AG04450 (cell line): ENCODE measurements around the gene CCBE1. TPM values are rescaled to one million over a fixed set of nuclear protein-coding genes. Genes with fewer than 3 reads are reported as not detected.

Experiments
- CTCF ChIA-PET: fragments of 300-600, 350-600 bp; formaldehyde crosslinking; extraction: SDS; loops from one replicate; lab custom pipeline; 2022; ENCODE audit warnings: antibody characterized with exemption, inconsistent platforms; lab: Charles Lee
- POLR2A ChIA-PET: fragments of 350-600 bp; formaldehyde crosslinking; extraction: SDS; loops from one replicate; lab custom pipeline; 2021; ENCODE audit warnings: antibody characterized with exemption, inconsistent platforms; lab: Yijun Ruan, JAX
- DNase-seq: peaks from one replicate; pipeline ENCODE4 v3.0.0-alpha.2; 2011; ENCODE audit warnings: low read depth, low spot score
- H3K27ac ChIP-seq: one replicate; pipeline ENCODE4 v1.5.1; 2012; ENCODE audit warnings: low read depth, low read length, control low read depth
- H3K27me3 ChIP-seq: one replicate; pipeline ENCODE4 v1.6.0; 2012; ENCODE audit warnings: low read length; ENCODE audit not compliant: control insufficient read depth, insufficient read depth
- H3K4me3 ChIP-seq: 2 replicates; pipeline ENCODE4 v1.5.1; 2011; ENCODE audit warnings: mild to moderate bottlenecking, low read depth, low read length, control low read depth
- H3K9me3 ChIP-seq: 2 replicates; pipeline ENCODE4 v1.5.1; 2012; ENCODE audit warnings: low read length; ENCODE audit not compliant: control insufficient read depth, insufficient read depth
- CTCF ChIP-seq: IDR thresholded peaks from 2 replicates; pipeline ENCODE4 v1.5.1; 2011; ENCODE audit warnings: low read depth, low read length, control low read depth, inconsistent platforms
- polyA plus RNA-seq: library from polyadenylated mRNA; depleted of rRNA; stranded (reverse); fragments of >200 nt; gene quantifications from 2 replicates; pipeline ENCODE4 v1.2.3, GENCODE V29; 2011

Gene CCBE1
- polyA plus RNA-seq, 1 experiment = 40.4 TPM

DNA sequence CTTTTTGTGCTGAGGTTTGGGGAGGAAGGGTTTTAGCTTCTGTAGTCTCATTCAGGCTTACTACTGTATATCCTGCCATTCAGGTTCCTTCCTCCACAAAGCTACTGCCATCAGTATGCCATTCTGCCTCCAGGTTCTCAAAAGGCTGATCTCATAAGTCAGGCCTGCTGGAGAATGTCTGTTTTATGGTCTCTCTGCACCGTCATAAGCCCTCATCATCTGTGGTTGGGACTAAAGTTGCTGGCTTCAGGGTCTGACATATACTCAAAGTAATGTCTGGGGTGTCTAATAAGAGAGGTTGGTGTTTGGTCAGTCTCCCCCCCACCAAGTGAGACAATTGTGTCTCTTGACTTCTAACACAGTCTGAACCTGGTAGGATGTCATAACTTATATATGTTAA is 36.2 kb upstream of the CCBE1 start:
- peaks cover 5% of the 10 kb centered on the region for H3K9me3 ChIP-seq
- DNase-seq = no peak
- no peak for TF ChIP-seq CTCF
- no peak overlapping the region for H3K4me3 ChIP-seq
- ChIA-PET POLR2A (no interaction called here), CTCF (interaction anchor here (0.9 to 1.0 kb wide), 2 partner anchors 36 to 102 kb away, joined by 3 read pairs; partner anchors contain the start of gene CCBE1)
- H3K27me3 ChIP-seq = no peaks in the 10 kb centered on the region
- no peak overlapping the region for H3K27ac ChIP-seq

DNA sequence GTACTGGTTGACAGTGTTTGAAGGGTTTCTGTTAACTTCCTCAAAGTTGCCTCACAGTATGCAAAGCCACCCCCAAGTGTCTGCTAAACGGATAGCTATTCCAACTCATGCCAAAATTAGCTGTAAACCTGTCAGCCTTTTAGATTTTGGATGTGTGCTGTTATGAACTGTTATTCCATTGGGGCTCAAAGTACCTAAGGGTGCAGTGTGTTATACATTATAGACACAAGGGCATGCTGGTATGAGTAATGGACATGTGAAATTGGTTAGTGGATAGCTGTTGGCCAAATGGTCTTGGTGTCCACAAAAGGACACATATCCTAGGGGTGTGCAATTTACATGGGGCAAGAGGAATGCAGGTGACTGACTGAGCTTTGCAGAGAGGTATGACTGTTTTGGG is 33.7 kb upstream of the CCBE1 start:
- no peak overlapping the region for H3K4me3 ChIP-seq
- TF ChIP-seq CTCF = no peak
- no peaks in the 10 kb centered on the region for H3K9me3 ChIP-seq
- DNase-seq = no peak
- ChIA-PET POLR2A (no interaction called here), CTCF (interaction anchor here (1.0 kb wide), 1 partner anchor 93 kb away, joined by 3 read pairs; no protein-coding TSS in a partner anchor)
- H3K27me3 ChIP-seq = no peaks in the 10 kb centered on the region
- H3K27ac ChIP-seq = no peak overlapping the region

DNA sequence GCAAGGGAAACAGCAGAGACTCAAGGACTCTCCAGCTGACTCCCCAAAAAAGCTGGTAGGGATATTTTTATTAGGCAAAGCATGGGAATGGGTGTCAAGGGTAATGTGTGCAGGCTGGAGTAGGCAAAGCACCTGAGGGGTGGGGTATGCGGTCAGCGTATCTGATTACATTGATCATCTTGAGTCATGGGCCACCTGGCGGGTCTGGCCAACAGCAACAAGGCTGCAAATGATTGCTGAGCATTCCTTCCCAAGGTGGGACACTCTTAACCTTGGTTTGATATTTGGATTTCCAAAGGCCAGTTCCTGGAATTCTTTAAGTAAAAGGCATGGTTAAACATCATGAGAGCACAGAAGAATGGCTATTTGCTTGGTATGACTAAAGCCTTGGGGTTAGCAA is 32.6 kb upstream of the CCBE1 start:
- Histone ChIP-seq H3K4me3 (no peak overlapping the region), H3K9me3 (no peaks in the 10 kb centered on the region), H3K27me3 (no peaks in the 10 kb centered on the region), H3K27ac (no peak overlapping the region)
- no peak for DNase-seq
- ChIA-PET POLR2A (interaction anchor here (0.6 kb wide), 1 partner anchor 11 kb away, joined by 3 read pairs; no protein-coding TSS in a partner anchor), CTCF (no interaction called here)
- no peak for TF ChIP-seq CTCF

DNA sequence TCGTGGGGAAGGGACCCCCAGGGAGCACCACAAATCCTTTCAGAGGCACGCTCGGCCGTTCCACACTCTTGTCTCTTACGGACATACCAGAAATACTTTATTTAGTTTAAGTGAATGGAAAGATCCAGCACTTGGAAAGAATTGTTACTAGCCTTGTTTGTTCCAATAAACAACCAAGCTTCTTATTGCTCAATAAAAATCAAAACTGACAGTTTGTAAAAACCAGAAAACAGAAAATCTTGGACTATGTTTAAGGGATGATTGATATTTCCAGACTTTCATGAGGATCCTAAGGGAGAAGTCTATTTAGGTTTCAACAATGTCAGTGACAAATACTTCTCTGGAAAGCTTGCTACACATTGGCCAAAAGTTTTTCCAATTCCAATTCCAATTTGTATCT is 31.6 kb upstream of the CCBE1 start:
- POLR2A ChIA-PET = no interaction called here
- DNase-seq = no peak
- CTCF ChIA-PET = interaction anchor here (1.1 kb wide), 1 partner anchor 32 kb away, joined by 3 read pairs; the partner anchor contains the start of gene CCBE1
- no peak overlapping the region for H3K27ac ChIP-seq
- no peaks in the 10 kb centered on the region for H3K27me3 ChIP-seq
- no peak overlapping the region for H3K4me3 ChIP-seq
- TF ChIP-seq CTCF = no peak
- no peaks in the 10 kb centered on the region for H3K9me3 ChIP-seq

DNA sequence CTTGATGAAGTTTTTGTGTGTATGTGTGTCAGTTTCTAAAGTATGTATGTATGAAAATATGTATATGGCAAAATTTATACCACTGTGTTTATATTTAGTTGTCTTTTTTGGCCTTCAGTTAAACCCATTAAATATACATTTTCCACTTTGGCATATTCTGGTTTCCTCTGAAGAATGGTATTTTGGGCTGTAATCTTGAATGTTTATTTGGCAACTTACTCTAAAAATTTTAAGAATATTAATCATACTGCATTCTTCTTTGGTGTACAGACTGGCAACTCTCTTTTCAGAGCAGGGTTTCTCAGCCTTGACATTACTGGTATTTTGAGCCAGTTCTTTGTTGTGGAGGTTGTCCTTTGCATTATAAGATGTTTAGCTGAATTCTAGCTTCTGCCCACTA is 27.9 kb upstream of the CCBE1 start:
- ChIA-PET CTCF (interaction anchor here (0.6 to 1.7 kb wide), 3 partner anchors 27 to 57 kb away, joined by 3 to 9 read pairs (median 4); partner anchors contain the start of gene CCBE1), POLR2A (interaction anchor here (0.9 to 1.0 kb wide), 2 partner anchors 28 to 39 kb away, joined by 3 to 7 read pairs; partner anchors contain the start of gene CCBE1)
- no peak overlapping the region for H3K27ac ChIP-seq
- H3K27me3 ChIP-seq = no peaks in the 10 kb centered on the region
- no peak for DNase-seq
- H3K9me3 ChIP-seq = no peaks in the 10 kb centered on the region
- H3K4me3 ChIP-seq = no peak overlapping the region
- TF ChIP-seq CTCF = no peak
